ENCODE results near the gene BBS2. TPM values are rescaled to one million over a fixed set of nuclear protein-coding genes. Genes with fewer than 3 reads are reported as not detected.

BBS2 gene
- total and polyA plus RNA-seq, 2 experiments from 2014 or later, result 13.7 to 25.2 TPM

DNA sequence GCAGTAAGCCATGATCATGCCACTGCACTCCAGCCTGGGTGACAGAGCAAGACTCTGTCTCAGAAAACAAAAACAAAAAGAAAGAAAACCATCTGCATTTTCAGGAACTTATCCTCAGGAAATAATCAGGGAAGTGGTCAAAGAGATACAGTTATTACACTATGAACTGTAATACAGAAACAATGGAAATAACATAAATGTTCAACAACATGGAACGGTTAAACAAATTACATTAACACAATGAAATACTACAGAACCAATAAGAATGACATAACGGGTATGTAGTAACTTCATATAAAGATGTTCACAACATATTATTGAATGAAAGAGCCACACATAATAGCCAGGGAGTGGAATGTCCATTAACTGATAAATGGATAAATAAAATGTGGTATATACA, 6.7 kb downstream of the BBS2 start (continued):
- TF ChIP-seq STAT1 (IDR thresholded peaks at IDR 0.05; ENCODE audit: unreplicated experiment) (no peak), NANOG (IDR thresholded peaks at IDR 0.05; ENCODE audit: borderline replicate concordance) (no peak), EZH2phosphoT487 (IDR thresholded peaks at IDR 0.05; ENCODE audit: unreplicated experiment) (no peak), ZNF114 (CRISPR knock-in tag; IDR thresholded peaks at IDR 0.05) (no peak), REST (IDR thresholded peaks at IDR 0.05; ENCODE audit: unreplicated experiment) (no peak)
- TF ChIP-seq, protein P1, sequence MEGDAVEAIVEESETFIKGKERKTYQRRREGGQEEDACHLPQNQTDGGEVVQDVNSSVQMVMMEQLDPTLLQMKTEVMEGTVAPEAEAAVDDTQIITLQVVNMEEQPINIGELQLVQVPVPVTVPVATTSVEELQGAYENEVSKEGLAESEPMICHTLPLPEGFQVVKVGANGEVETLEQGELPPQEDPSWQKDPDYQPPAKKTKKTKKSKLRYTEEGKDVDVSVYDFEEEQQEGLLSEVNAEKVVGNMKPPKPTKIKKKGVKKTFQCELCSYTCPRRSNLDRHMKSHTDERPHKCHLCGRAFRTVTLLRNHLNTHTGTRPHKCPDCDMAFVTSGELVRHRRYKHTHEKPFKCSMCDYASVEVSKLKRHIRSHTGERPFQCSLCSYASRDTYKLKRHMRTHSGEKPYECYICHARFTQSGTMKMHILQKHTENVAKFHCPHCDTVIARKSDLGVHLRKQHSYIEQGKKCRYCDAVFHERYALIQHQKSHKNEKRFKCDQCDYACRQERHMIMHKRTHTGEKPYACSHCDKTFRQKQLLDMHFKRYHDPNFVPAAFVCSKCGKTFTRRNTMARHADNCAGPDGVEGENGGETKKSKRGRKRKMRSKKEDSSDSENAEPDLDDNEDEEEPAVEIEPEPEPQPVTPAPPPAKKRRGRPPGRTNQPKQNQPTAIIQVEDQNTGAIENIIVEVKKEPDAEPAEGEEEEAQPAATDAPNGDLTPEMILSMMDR (conservative IDR thresholded peaks at IDR 0.05; ENCODE audit: low read depth in 2 of 2), result no peak

DNA sequence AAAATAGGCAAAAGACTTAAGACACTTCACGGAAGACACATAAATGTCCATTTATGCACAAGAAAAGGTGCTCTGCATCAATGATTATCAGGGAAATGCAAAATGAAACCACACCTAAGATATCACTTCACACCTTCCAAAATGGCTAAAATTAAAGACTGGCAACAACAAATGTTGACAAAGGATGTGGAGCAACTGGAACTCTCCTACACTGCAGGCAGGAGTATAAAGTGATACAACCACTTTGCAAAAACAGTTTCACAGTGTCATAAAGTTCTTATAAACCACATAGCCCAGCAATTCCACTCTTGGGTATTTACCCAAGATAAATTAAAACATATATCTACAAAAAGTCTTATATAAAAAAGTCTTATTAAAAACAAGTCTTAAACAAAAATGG, 7.8 kb downstream of the BBS2 start:
- no peaks in the 10 kb centered on the region for H3K9me2 ChIP-seq (ENCODE audit: insufficient read depth)
- Mint-ChIP-seq H3K4me3 (no peak overlapping the region), H3K27ac (no peak overlapping the region), H3K36me3 (ENCODE audit: low read depth) (peaks cover 3% of the 10 kb centered on the region; the same call in 1 of the 3 replicates), H3K27me3 (ENCODE audit: insufficient read depth, low read depth, poor library complexity) (no peaks in the 10 kb centered on the region), H3K9me3 (no peaks in the 10 kb centered on the region), H3K4me1 (no peaks in the 10 kb centered on the region; the same call in 2 of the 3 replicates)
- no peak overlapping the region for H3K4me2 ChIP-seq
- H3K27ac ChIP-seq (ENCODE audit: low read depth), result no peak overlapping the region
- H3K27me3 ChIP-seq (ENCODE audit: insufficient read depth), result no peaks in the 10 kb centered on the region
- H3K36me3 ChIP-seq (ENCODE audit: insufficient read depth), result no peaks in the 10 kb centered on the region
- H2AFZ ChIP-seq, result no peak overlapping the region
- H3K79me2 ChIP-seq (replicated peaks; ENCODE audit: insufficient read depth), result no peaks in the 10 kb centered on the region; the same call in 1 of the 2 replicates
- ATAC-seq (no peak), DNase-seq (ENCODE audit: low spot score) (no peak)
- no peaks in the 10 kb centered on the region; the same call in 1 of the 2 replicates for H4K20me1 ChIP-seq (replicated peaks; ENCODE audit: insufficient read depth)
- H3K4me1 ChIP-seq (ENCODE audit: insufficient read depth), result peaks cover 3% of the 10 kb centered on the region; the same call in 1 of the 2 replicates
- H3F3A ChIP-seq (replicated peaks; ENCODE audit: low read depth), result no peaks in the 10 kb centered on the region
- no peak overlapping the region for H3K4me3 ChIP-seq
- no peak for TF ChIP-seq POLR2AphosphoS5 (IDR thresholded peaks at IDR 0.05; ENCODE audit: low read depth)
- no peak for TF ChIP-seq CREB1 (CRISPR knock-in tag; IDR thresholded peaks at IDR 0.05; ENCODE audit: low read depth)
- TF ChIP-seq, protein P1 (conservative IDR thresholded peaks at IDR 0.05; ENCODE audit: low read depth in 2 of 2), result no peak
- no peak for TF ChIP-seq EZH2phosphoT487 (IDR thresholded peaks at IDR 0.05; ENCODE audit: unreplicated experiment)
- no peak for TF ChIP-seq NANOG (IDR thresholded peaks at IDR 0.05; ENCODE audit: borderline replicate concordance)
- no peak for TF ChIP-seq ETS1 (IDR thresholded peaks at IDR 0.05)
- no peak for TF ChIP-seq STAT1 (IDR thresholded peaks at IDR 0.05; ENCODE audit: unreplicated experiment)
- TF ChIP-seq REST (IDR thresholded peaks at IDR 0.05; ENCODE audit: unreplicated experiment), result no peak
- TF ChIP-seq JUNB (IDR thresholded peaks at IDR 0.05; ENCODE audit: unreplicated experiment), result no peak
